Posterior cingulate gyrus (tissue), 11 donors: ENCODE measurements around the gene CACNA1C.

Experiments used
- DNase-seq, 10 donors: peaks; one replicate each; pipeline versions ENCODE4 v3.0.0 to v3.0.0-alpha.2; 2020 to 2021; ENCODE audit warnings: mixed read lengths in 3 of 10
- intact Hi-C: fragments of 100-400 bp; cut with DNase I; formaldehyde crosslinking; loops from one replicate; pipeline ENCODE4 v1.15.1; 2023

CACNA1C gene

GRCh38 chr12:2221030-2221621 lies 168.3 kb downstream of the CACNA1C start:
- intact Hi-C loops, result no loop called here
- no peak for DNase-seq

DNA sequence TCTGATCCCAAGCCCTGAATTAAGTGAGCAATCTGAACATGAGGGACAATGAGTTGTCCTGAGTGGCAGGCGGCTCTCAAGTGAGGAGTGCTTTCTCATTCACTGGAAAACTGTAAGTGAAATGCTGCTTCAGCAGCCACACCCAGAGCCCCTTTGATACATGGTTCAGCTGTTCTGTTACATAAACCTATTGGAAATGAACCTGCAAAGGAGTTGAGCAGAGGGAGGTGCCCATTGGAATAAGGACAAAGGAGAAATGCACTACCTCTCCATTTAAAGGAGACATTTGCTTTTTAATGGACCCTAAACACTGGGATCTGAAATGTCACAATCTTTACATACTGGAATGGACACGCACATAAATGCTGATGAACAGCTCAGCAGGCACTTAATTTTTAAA lies 169.9 kb downstream of the CACNA1C start:
- intact Hi-C loops, result no loop called here
- DNase-seq, result no peak

- no peak for DNase-seq
- intact Hi-C loops, result no loop called here
Observed at GRCh38 chr12:2224961-2225360, 172.2 kb downstream of the CACNA1C start.

GRCh38 chr12:2225696-2226095 lies 172.9 kb downstream of the CACNA1C start:
- no peak for DNase-seq
- intact Hi-C loops, result no loop called here

DNA sequence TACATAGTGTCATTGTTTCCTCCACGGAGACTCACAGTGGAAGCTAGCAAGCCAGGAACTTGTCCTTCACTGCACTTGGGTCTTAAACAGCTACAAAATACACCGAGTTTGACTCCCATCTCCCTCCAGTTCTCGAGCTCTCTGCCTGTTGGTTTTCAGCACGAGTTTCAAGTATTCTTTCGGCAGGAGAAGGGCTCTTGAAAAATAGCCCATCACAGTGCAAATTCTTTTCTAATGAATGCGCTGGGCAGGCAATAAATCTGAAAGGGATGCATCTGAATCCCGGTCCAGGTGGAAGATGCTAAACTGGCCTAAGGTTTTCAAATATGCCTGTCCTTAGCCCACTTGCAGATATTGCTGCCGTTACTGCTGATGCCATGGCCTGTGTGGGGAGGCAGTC lies 173.9 kb downstream of the CACNA1C start:
- DNase-seq, result no peak
- intact Hi-C loops, result no loop called here

DNA sequence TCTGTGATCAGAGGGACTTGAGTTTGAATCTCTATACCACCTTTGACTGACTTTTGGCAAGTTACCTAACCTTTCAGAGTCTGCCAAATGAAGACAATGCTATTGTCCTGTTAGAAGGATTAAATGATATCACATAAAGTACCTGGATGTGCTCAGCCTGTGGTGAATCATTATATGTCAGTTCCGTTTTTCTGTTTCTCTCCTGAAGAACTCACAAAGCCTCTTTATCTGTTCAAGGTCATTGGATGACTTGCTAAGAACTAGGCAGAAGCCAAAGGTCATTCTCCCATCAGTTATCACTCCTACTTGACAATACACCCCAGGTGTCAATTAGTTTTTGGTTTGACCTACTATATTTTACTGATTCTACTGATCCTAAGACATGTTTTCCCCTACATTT lies 174.6 kb downstream of the CACNA1C start:
- no peak for DNase-seq
- intact Hi-C loops, result no loop called here

DNA sequence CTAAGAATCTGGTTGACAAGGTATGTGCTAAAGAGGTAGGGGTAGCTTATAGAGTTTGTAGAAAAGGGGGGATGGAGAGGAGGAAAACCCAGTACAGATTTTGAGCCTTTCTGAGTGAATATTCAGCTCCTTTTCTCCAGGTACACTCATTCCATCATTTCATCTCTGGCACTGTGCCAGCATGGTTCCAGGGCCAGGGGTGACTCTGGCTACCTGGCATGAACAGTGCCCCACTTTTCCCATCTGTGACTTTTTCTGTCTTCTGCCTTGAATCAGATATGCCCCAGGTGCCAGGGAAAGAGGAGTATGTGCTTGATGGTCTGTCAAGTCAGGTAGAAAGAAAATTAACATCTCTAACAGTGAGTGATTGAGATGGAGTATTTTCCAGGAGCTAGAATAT lies 175.7 kb downstream of the CACNA1C start:
- no peak for DNase-seq
- intact Hi-C loops, result no loop called here

DNA sequence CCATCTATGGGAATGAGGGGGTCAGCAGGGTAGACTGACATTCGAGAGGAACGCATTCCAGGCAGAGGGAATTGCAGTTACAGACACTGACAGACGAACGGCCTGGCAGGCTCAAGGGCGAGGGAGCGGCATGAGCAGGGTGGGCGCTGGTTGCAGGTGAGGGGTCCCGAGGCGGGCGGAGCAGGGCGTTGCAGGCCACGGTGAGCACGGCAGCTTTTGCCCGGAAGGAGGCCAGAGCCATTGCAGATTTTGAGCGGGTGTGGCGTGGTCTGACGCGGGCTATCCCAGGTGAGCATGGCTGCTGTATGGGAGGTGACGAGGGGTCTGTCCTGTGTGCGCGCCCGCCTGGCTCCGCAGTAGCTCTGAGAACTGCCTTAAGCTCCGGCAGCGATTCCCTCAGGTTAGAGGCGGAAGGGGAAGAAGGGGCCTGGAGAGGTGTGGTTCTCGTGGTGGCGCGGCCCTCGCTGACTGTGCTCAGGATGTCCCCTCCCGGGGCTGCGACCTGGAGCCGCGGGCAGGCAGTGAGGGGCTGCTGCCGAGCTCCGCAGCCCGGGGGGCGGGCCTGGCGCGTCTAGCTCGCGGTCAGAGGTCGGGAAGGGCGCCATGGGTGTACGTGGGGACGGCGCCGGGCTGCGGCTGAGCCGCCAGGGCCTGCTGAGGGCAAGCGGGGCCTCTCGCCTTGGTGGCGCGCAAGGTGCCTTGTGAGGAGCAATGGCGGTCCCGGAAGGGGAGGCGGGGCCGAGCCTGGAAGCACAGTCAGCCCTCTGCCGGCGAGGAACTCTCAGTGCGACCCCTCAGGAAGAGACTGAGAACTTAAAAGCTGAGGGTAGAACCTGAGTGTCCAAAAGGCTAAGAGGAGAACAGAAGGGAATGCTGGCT lies 177.1 kb downstream of the CACNA1C start:
- peak in 2 of 10 donors; percentile 74 to 82 for DNase-seq
- intact Hi-C loops, result no loop called here

DNA sequence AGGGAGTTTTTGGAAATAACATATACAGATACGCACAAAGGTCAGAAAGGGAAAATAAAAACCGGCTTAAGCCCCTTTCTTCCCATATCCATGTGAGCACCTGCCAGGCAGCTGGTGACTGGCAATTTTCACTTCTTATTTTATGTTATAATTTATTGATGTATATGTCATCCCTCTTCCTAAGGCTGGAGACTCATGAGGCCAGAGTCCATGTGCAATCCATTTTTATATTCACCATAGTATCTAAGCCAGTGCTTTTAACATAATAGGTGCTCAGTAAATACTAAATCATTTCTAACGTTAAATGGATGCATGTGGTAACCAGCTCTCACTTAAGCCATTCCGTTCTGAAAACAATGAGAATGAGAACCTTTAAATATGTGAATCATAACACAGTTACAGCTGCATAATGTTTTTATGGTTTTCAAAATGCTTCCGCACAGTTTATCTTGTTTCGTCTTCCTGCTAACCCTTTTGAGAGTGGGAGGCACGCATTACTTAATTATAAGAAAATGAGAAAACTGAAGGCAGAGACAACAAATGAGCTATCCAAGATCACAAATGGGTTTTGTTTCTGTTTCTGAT lies 178.3 kb downstream of the CACNA1C start:
- DNase-seq, result no peak
- intact Hi-C loops, result no loop called here

GRCh38 chr12:2231956-2232355 lies 179.2 kb downstream of the CACNA1C start:
- DNase-seq, result no peak
- intact Hi-C loops, result no loop called here

GRCh38 chr12:2233034-2233433 lies 180.2 kb downstream of the CACNA1C start:
- no peak for DNase-seq
- intact Hi-C loops, result no loop called here

GRCh38 chr12:2234091-2234490 lies 181.3 kb downstream of the CACNA1C start:
- intact Hi-C loops, result no loop called here
- no peak for DNase-seq

DNA sequence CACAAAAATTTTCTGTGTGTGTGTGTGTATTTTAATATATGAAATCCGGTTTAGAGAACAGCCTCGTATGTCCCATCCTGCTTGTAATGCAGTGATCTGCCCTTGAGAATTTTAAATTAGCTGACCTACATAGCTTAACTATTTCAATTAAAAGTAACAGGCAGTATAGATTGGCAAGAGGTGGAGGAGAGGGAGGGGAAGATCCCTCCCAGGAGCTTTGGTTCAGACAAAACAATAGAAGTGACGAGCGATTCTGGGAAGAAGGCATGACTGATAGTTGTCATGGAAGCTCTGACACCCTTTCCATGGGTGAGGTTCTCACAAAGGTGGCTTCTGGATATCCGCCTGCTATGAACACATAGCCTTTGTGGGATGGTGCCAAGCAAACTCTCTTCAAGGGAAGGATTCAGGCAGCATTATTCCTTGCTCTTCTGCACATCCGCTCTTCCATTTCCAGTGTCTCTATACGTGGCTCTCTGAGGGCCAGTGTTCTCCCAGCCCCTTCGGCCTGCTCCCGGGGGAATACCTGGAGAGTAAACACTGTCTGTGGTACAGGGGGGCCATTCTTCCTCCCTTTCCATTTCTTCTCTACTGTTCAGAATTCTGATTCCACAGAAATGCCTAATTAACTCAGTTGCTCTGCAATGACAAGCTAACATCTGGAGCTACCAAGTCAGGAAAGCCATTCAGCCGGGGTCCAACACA lies 182.0 kb downstream of the CACNA1C start:
- intact Hi-C loops, result no loop called here
- no peak for DNase-seq

DNA sequence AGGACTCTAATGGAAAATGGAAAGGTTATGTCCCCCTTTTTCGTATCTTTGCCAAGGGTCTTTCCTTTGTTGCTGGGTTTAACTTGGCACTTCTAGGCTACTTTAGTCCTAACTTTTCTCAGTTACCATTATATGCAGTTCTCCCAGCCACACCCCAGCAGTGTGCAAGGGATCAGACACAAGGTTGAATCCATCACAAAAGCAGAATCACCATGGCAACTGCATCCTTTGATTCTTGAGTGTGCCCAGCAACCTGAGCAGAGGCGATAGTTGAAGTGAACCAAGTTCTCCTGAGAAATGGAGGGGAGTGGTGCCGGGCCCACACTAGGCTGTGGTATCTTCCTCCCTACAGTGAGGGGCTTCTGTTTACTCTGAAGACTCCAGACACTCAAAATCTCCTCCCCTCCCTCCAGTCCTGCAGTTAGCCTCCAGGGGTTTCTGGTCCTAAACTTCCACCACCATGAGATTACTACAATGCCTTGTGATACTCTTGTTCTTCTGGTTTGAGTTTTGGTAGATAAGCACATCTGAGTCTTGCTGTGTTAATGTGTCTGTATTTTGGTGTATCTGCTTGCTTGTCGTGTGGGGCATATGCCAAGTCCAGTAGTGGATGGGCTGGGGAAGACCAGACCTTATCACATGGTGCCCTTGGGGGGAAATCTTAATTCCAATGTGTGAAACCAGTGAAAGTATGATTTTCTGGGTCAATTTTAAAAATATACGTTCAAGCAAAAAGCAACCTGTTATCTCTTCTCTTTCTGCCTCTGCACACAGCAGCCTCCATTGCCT lies 183.9 kb downstream of the CACNA1C start:
- DNase-seq, result no peak
- intact Hi-C loops, result no loop called here

- DNase-seq, result no peak
- intact Hi-C loops, result no loop called here
Observed at GRCh38 chr12:2238111-2238510, 185.3 kb downstream of the CACNA1C start.

- intact Hi-C loops, result no loop called here
- DNase-seq, result peak in 8 of 10 donors; percentile 33 to 93 (median 62)
Observed at GRCh38 chr12:2239381-2239871, 186.6 kb downstream of the CACNA1C start.

DNA sequence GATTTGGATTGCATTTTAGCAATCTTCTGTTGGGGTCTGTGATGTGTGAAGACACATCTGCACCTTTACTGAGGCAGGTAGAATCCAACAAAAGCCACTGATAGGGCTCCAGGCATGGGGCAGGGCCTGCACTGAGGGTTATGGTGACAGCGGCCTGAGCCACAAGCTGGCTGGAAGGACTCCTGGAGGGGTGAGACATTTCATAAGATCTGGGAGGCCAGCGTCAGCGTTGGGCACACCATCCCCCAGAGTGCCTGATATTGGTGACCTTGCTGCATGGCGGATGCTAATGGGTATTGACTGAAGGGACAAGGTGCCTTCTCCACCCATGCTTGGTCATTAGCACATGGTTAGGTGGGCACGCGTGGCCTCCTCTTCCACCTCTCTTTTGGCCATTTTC lies 187.6 kb downstream of the CACNA1C start:
- no peak for DNase-seq
- intact Hi-C loops, result no loop called here

DNA sequence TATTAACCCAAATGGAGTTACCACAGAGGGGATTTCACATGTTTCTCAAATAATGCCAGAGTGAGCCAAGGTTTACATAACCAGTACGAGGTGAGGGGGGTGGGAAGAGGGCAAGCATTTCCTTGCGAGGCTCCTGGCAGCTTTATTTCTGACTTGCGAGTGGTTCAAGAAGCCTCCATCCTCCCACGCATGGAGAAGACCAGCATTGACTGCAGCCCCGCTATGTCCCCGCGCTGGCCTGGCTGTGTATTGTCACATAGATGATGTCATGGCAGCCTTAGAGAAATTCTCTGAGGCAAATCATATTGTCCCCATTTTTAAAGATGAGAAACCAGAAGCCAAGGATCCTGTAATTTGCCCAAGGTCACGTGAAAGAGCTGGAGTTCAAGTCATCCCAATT lies 188.2 kb downstream of the CACNA1C start:
- DNase-seq, result peak in 1 of 10 donors; percentile 78

DNA sequence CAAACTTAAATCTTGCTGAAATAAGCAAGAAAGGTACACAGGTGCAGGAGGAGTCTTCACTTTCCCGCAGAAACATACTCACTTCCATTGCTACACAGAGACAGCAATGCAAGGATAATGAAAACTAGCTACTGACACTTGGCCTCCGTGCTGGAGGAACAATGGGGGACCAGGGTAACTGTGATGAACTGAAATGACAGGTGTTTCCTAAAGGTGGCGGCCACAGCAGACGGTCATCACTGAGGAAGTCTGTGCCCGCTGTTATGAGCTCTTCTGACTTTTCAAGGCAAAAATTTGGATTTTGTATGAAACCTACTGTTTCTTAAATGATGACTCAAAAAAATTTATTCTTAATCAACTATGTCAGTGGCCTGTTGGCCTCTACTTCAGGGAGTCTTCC lies 189.4 kb downstream of the CACNA1C start:
- intact Hi-C loops, result no loop called here
- no peak for DNase-seq

More for the DNA sequence above, 188.2 kb downstream of the CACNA1C start:
- intact Hi-C loops, result no loop called here

- intact Hi-C loops, result no loop called here
- DNase-seq, result no peak
Observed at GRCh38 chr12:2242816-2243215, 190.0 kb downstream of the CACNA1C start.
